H1 (cell line): ENCODE measurements around the gene TAF4. TPM values are rescaled to one million over a fixed set of nuclear protein-coding genes. Genes with fewer than 3 reads are reported as not detected.

ENCODE experiments used
- EGR1 ChIP-seq: IDR thresholded peaks from 2 replicates; pipeline ENCODE4 v1.6.1; 2011; ENCODE audit warnings: low read depth, low read length, borderline replicate concordance
- POLR2A ChIP-seq, 2 experiments: IDR thresholded peaks; 1 replicate in 1 of 2; 2 replicates in 1 of 2; pipeline ENCODE4 v1.6.1; 2011; ENCODE audit warnings: low read depth in 2 of 2, low read length in 2 of 2, mild to moderate bottlenecking in 2 of 2; ENCODE audit errors: control extremely low read depth in 1 of 2
- SP1 ChIP-seq: IDR thresholded peaks from 2 replicates; pipeline ENCODE4 v1.6.1; 2011; ENCODE audit warnings: low read depth, low read length
- SP2 ChIP-seq: IDR thresholded peaks from 2 replicates; pipeline ENCODE4 v1.6.1; 2012; ENCODE audit warnings: mild to moderate bottlenecking, low read length, inconsistent platforms
- TBP ChIP-seq: IDR thresholded peaks from 2 replicates; pipeline ENCODE4 v1.6.1; 2011; ENCODE audit warnings: low read depth, low read length, improper control_type of control experiment
- TCF12 ChIP-seq: IDR thresholded peaks from 2 replicates; pipeline ENCODE4 v1.6.1; 2011; ENCODE audit warnings: low read depth, mild to moderate bottlenecking, low read length
- polyA plus RNA-seq, 7 experiments: library from polyadenylated mRNA; depleted of rRNA in 3 of 7; stranded (reverse) in 5 of 7; unstranded in 2 of 7; fragments of >200 nt in 5 of 7; fragments of 200-250 nt in 2 of 7; gene quantifications; 1 replicate in 5 of 7; 2 replicates in 1 of 7; 4 replicates in 1 of 7; pipeline versions ENCODE4 v1.2.1 to v1.2.3, GENCODE V29; 2011 to 2013; ENCODE audit warnings: missing spikeins in 2 of 7, mixed read lengths in 2 of 7
- total RNA-seq: library from RNA; stranded (reverse); fragmentation: NEBNext Ultra II Directional; extraction: Animal tissue kit (Norgen Biotek cat#: 25700); gene quantifications from 2 replicates; pipeline ENCODE4 v1.2.1, GENCODE V29; 2021
- TF ChIP-seq, protein P1 (sequence below): IDR thresholded peaks from 2 replicates; pipeline ENCODE4 v1.6.1; 2012; ENCODE audit warnings: inconsistent platforms
- TF ChIP-seq, protein P2 (sequence below), 3 experiments: IDR thresholded peaks; 1 replicate in 2 of 3; 2 replicates in 1 of 3; pipeline versions ENCODE4 v1.5.1 to v1.6.1; 2011; ENCODE audit warnings: low read length in 3 of 3, mild to moderate bottlenecking in 3 of 3, inconsistent platforms in 2 of 3, low read depth in 1 of 3, moderate library complexity in 1 of 3; ENCODE audit not compliant: insufficient read depth in 1 of 3; ENCODE audit errors: control extremely low read depth in 1 of 3

The TAF4 gene
- total and polyA plus RNA-seq, 2 of the 8 experiments (the other 6 are each of a cell fraction or from before 2014, with no cell fraction given), result 16.0 to 30.1 TPM

DNA sequence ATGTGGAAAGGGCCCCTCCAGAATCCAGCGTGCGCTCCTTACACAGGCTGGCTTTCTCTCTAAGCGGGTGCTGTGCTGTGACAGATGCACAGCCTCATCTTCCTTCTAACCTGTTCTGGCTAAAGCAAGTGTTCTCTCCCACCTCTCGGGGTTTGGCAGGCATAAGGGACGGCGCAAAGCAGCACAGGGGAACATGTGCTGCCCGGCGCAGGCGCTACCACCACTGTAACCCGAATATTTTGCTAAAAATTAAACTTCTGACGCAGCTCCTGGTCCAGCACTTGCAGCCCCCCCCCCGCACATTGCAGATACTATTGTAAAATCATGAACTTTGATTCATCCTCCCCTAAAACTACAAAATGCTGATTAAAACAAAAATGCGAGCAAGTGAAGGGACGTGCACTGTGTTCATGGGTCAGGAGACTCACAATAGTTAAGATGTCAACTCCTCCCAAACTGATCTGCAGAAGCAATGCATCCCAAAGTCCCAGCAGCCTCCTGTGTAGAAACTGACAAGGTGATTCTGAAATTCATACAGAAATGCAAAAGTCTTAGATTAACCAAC, 43.0 kb downstream of the TAF4 start (continued):
- TF ChIP-seq, protein P1, sequence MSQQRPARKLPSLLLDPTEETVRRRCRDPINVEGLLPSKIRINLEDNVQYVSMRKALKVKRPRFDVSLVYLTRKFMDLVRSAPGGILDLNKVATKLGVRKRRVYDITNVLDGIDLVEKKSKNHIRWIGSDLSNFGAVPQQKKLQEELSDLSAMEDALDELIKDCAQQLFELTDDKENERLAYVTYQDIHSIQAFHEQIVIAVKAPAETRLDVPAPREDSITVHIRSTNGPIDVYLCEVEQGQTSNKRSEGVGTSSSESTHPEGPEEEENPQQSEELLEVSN, result no peak
- TF ChIP-seq EGR1 (no peak), SP1 (no peak), TCF12 (no peak), SP2 (no peak), POLR2A (IDR thresholded peaks at IDR 0.05; ENCODE audit: control extremely low read depth in 1 of 2, low read depth in 2 of 2, low read length in 2 of 2) (no peak), TBP (no peak)
- TF ChIP-seq, protein P2, sequence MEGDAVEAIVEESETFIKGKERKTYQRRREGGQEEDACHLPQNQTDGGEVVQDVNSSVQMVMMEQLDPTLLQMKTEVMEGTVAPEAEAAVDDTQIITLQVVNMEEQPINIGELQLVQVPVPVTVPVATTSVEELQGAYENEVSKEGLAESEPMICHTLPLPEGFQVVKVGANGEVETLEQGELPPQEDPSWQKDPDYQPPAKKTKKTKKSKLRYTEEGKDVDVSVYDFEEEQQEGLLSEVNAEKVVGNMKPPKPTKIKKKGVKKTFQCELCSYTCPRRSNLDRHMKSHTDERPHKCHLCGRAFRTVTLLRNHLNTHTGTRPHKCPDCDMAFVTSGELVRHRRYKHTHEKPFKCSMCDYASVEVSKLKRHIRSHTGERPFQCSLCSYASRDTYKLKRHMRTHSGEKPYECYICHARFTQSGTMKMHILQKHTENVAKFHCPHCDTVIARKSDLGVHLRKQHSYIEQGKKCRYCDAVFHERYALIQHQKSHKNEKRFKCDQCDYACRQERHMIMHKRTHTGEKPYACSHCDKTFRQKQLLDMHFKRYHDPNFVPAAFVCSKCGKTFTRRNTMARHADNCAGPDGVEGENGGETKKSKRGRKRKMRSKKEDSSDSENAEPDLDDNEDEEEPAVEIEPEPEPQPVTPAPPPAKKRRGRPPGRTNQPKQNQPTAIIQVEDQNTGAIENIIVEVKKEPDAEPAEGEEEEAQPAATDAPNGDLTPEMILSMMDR (IDR thresholded peaks at IDR 0.05; ENCODE audit: control extremely low read depth in 1 of 3, insufficient read depth in 1 of 3, low read depth in 1 of 3, low read length in 3 of 3), result no peak
